Esophagus muscularis mucosa (tissue), 4 donors: Measurements from ENCODE around the gene GCDH. TPM values are rescaled to one million over a fixed set of nuclear protein-coding genes. Genes with fewer than 3 reads are reported as not detected.

Experiments
- DNase-seq: peaks from one replicate; pipeline ENCODE4 v3.0.0-alpha.2; 2017; ENCODE audit errors: extremely low spot score
- H3K27ac ChIP-seq, 4 donors: fragments of 200-600 bp; sonication (generic); replicated peaks in 1 of 4; 1 replicate in 3 of 4; 2 replicates in 1 of 4; pipeline ENCODE4 v1.5.1; 2016 to 2019; ENCODE audit warnings: mild to moderate bottlenecking in 1 of 4
- H3K27me3 ChIP-seq, 4 donors: fragments of 200-600 bp; sonication (generic); one replicate each; pipeline versions ENCODE4 v1.5.1 to v1.6.0; 2016 to 2019
- H3K36me3 ChIP-seq, 4 donors: fragments of 200-600 bp; sonication (generic); one replicate each; pipeline ENCODE4 v1.5.1; 2016 to 2019
- H3K4me1 ChIP-seq, 4 donors: fragments of 200-600 bp; sonication (generic); one replicate each; pipeline ENCODE4 v1.5.1; 2016 to 2019
- H3K4me3 ChIP-seq, 4 donors: fragments of 200-600 bp; sonication (generic); 1 replicate in 2 of 4; 2 replicates in 2 of 4; pipeline ENCODE4 v1.5.1; 2016 to 2019; ENCODE audit warnings: mild to moderate bottlenecking in 4 of 4, moderate library complexity in 1 of 4
- H3K9me3 ChIP-seq, 4 donors: fragments of 200-600 bp; sonication (generic); 1 replicate in 3 of 4; 2 replicates in 1 of 4; pipeline ENCODE4 v1.5.1; 2016 to 2019
- CTCF ChIP-seq, 3 experiments: fragments of 200-600 bp in 2 of 3; fragments of 450-650 bp in 1 of 3; sonication (generic) in 2 of 3; IDR thresholded peaks; one replicate each; pipeline ENCODE4 v1.5.1; 2017 to 2019; ENCODE audit warnings: antibody characterized with exemption in 3 of 3, mild to moderate bottlenecking in 2 of 3, moderate library complexity in 1 of 3
- EP300 ChIP-seq: sonication (generic); formaldehyde crosslinking; IDR thresholded peaks from one replicate; pipeline ENCODE4 v1.6.1; 2017; ENCODE audit warnings: antibody characterized with exemption
- POLR2A ChIP-seq: fragments of 450-650 bp; IDR thresholded peaks from one replicate; pipeline ENCODE4 v1.6.1; 2017; ENCODE audit warnings: antibody characterized with exemption, moderate library complexity, mild to moderate bottlenecking, low read depth
- POLR2AphosphoS5 ChIP-seq, 2 donors: sonication (generic); formaldehyde crosslinking; IDR thresholded peaks; one replicate each; pipeline ENCODE4 v1.6.1; 2017; ENCODE audit warnings: antibody characterized with exemption in 2 of 2
- WGBS: methylation state at CpG from one replicate; pipeline ENCODE4 v1.1.5; 2018; 5-methylcytosine and 5-hydroxymethylcytosine counted together
- intact Hi-C: fragments of 100-400 bp; cut with DNase I; formaldehyde crosslinking; loops from one replicate; pipeline ENCODE4 v1.15.1; 2023
- total RNA-seq, 4 donors: library from RNA; depleted of rRNA; stranded (reverse); fragments of >200 nt; gene quantifications; one replicate each; pipeline versions ENCODE4 v1.1.0 to v1.2.1, GENCODE V29; 2016

GCDH gene
- total RNA-seq, 4 donors from 2014 or later: 36.1 to 63.6 (median 52.9) TPM

GRCh38 chr19:12936582-12936981 is 45.6 kb downstream of the GCDH start:
- intact Hi-C loops: no loop called here
- DNase-seq: no peak
- Histone ChIP-seq H3K36me3 (peaks cover 18 to 20% (median 20%) of the 10 kb centered on the region in 4 donors), H3K9me3 (no peaks in the 10 kb centered on the region), H3K27ac (no peak overlapping the region), H3K4me1 (peaks cover 47 to 57% (median 56%) of the 10 kb centered on the region in 4 donors), H3K4me3 (no peak overlapping the region), H3K27me3 (no peaks in the 10 kb centered on the region)
- no peak for TF ChIP-seq POLR2A
- TF ChIP-seq POLR2AphosphoS5 (IDR thresholded peaks at IDR 0.05): no peak
- no peak for TF ChIP-seq CTCF (IDR thresholded peaks at IDR 0.05)
- TF ChIP-seq EP300: no peak
- WGBS: 67% methylated on average over 7 of the region's 7 CpGs

DNA sequence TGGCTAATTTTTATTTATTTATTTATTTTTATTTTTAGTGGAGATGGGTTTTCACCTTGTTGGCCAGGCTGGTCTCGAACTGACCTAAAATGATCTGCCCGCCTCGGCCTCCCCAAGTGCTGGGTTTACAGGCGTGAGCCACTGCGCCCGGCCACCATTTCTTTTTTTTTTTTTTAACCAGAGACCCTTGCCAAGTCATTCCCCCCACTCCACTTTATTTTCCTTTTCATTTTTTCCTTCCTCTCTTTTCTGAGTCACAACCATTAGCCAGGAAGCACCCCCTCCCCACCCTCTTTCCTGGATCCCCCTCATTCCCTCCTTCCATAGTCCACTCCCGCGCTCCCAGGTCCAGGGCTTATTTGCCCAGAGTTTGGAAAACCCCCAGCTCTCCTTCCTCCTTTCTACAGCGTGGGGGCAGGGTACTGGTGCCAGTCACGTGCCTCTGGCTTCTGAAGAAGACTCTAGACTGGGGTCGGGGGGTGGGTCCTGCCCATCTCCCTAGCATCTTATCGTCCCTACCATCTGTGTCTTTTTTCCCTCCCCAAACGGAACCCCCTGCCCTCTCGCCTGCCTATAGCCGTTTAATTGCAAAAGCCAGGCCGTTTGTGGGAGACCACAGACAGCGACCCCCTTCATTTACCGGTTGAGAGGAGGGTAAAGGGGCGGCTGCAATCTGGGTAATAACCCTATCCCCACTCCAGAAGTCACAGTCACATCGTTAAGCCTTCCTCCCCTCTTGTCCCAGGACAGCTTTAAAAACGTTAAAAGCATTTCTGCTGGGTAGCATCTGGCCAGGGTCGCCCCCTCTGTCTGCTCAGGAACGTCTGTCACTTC is 46.4 kb downstream of the GCDH start:
- TF ChIP-seq POLR2AphosphoS5 (IDR thresholded peaks at IDR 0.05) (no peak), EP300 (no peak), CTCF (IDR thresholded peaks at IDR 0.05) (no peak), POLR2A (no peak)
- Histone ChIP-seq H3K4me3 (peak overlapping the region; percentile 78 to 99 (median 88)), H3K9me3 (no peaks in the 10 kb centered on the region), H3K27ac (peak overlapping the region; percentile 22 to 96 (median 78)), H3K36me3 (peaks cover 25 to 27% (median 26%) of the 10 kb centered on the region in 4 donors), H3K4me1 (peaks cover 47 to 57% (median 56%) of the 10 kb centered on the region in 4 donors), H3K27me3 (no peaks in the 10 kb centered on the region)
- intact Hi-C loops: no loop called here
- no peak for DNase-seq
- 30% methylated on average over 23 of the region's 23 CpGs for WGBS

DNA sequence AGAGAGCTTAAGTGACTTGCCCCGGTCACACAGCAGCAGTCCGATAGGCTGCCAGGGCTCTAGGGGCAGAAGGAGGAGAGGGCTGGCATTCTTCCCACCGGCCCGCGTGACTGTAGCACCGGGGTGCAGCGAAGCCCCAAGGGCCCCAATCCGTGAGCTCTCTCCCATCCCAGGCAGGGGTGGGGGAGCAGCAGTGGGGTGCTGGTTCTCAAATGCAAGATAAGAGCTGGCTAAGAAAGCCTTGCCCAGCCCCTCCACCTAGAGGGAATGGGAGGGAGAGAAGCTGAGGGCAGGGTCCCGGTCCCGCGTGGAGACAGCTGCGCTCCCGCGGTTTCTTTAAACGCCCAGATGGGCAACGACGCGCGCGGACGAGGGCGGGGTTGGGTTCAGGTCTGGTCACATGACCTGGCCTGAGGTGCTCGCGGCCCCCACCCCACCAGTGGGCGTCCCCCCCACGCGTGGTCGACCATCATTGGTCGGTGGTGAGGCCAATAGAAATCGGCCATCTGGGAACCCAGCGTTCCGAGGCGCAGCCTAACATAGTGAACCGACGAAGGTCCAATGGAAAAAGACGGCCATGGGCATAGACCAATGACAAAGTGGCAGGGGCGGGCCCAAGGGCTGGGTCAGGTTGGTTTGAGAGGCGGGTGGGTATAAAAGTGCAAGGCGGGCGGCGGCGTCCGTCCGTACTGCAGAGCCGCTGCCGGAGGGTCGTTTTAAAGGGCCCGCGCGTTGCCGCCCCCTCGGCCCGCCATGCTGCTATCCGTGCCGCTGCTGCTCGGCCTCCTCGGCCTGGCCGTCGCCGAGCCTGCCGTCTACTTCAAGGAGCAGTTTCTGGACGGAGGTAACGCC is 47.2 kb downstream of the GCDH start, which contains the start of gene CALR:
TSS of gene CALR (plus strand) at position 683 of the 852 bp plus-strand sequence. CDS start at position 754, 71 bp downstream.
- WGBS: 0% methylated on average over 2 of the region's 63 CpGs
- H3K36me3 ChIP-seq: peaks cover 34 to 36% (median 34%) of the 10 kb centered on the region in 4 donors
- TF ChIP-seq POLR2AphosphoS5 (IDR thresholded peaks at IDR 0.05) (peak; percentile 99 to 100), EP300 (no peak), POLR2A (peak; percentile 98)
- peak within 1 kb of the TSS; percentile 78 to 99 (median 88) for H3K4me3 ChIP-seq
- intact Hi-C loops: no loop called here
- peaks cover 44 to 57% (median 54%) of the 10 kb centered on the region in 4 donors for H3K4me1 ChIP-seq
- no peaks in the 10 kb centered on the region for H3K9me3 ChIP-seq
- peak; percentile 100 for DNase-seq
- H3K27me3 ChIP-seq: no peaks in the 10 kb centered on the region
- H3K27ac ChIP-seq: peak within 1 kb of the TSS; percentile 88 to 96 (median 93)

- peak overlapping the region; percentile 78 to 99 (median 88) for H3K4me3 ChIP-seq
- peak overlapping the region; percentile 88 to 96 (median 93) for H3K27ac ChIP-seq
- H3K36me3 ChIP-seq: peaks cover 42 to 44% (median 42%) of the 10 kb centered on the region in 4 donors
- WGBS: under 1% methylated on average over 21 of the region's 54 CpGs
- DNase-seq: no peak
- peaks cover 45 to 62% (median 55%) of the 10 kb centered on the region in 4 donors for H3K4me1 ChIP-seq
- no peak for TF ChIP-seq POLR2AphosphoS5 (IDR thresholded peaks at IDR 0.05)
- no peak for TF ChIP-seq POLR2A
- TF ChIP-seq CTCF (IDR thresholded peaks at IDR 0.05): peak in 2 of 3 experiments; percentile 7 to 40
- no peak for TF ChIP-seq EP300
- H3K9me3 ChIP-seq: no peaks in the 10 kb centered on the region
- intact Hi-C loops: no loop called here
- no peaks in the 10 kb centered on the region for H3K27me3 ChIP-seq
Observed at GRCh38 chr19:12938779-12939601, 48.0 kb downstream of the GCDH start.
